ENCODE measurements around the gene AQP2.
"Not testable (repeated sequence)": the region's sequence is repeated elsewhere in the genome, so short reads cannot be mapped to it uniquely, and the experiment has no call there.

AQP2 gene

GRCh38 chr12:49984476-49985359 lies 34.2 kb downstream of the AQP2 start:
- FAIRE-seq = no peak
- no peak for DNase-seq (ENCODE audit: low spot score)

GRCh38 chr12:49985981-49986380 lies 35.4 kb downstream of the AQP2 start:
- DNase-seq (ENCODE audit: low spot score) (no peak), FAIRE-seq (no peak)

- FAIRE-seq; DNase-seq (ENCODE audit: low spot score): not testable (repeated sequence)
Measured at GRCh38 chr12:49986476-49986875, 35.9 kb downstream of the AQP2 start.

GRCh38 chr12:49987625-49988303 lies 37.2 kb downstream of the AQP2 start:
- FAIRE-seq (no peak), DNase-seq (ENCODE audit: low spot score) (no peak)

- FAIRE-seq; DNase-seq (ENCODE audit: low spot score): not testable (repeated sequence)
Measured at GRCh38 chr12:49989400-49989799, 38.9 kb downstream of the AQP2 start.

GRCh38 chr12:49990273-49990672 lies 39.7 kb downstream of the AQP2 start:
- no peak for FAIRE-seq

GRCh38 chr12:49998453-49998852 lies 47.9 kb downstream of the AQP2 start:
- DNase-seq (ENCODE audit: low spot score) (no peak), FAIRE-seq (no peak)

More at GRCh38 chr12:49990273-49990672, 39.7 kb downstream of the AQP2 start:
- DNase-seq (ENCODE audit: low spot score) = no peak

- DNase-seq (ENCODE audit: low spot score) = no peak
- FAIRE-seq = no peak
Measured at GRCh38 chr12:50003595-50003994, 53.1 kb downstream of the AQP2 start.

- FAIRE-seq = no peak
- no peak for DNase-seq (ENCODE audit: low spot score)
Measured at GRCh38 chr12:50004696-50005095, 54.2 kb downstream of the AQP2 start.

- no peak for FAIRE-seq
- DNase-seq (ENCODE audit: low spot score) = no peak
Measured at GRCh38 chr12:50005175-50005574, 54.6 kb downstream of the AQP2 start.

- no peak for DNase-seq (ENCODE audit: low spot score)
- FAIRE-seq = no peak
Measured at GRCh38 chr12:50006280-50006679, 55.7 kb downstream of the AQP2 start.

- FAIRE-seq = no peak
- no peak for DNase-seq (ENCODE audit: low spot score)
Measured at GRCh38 chr12:50006754-50007442, 56.4 kb downstream of the AQP2 start.
